ENCODE data around the gene STX18. TPM values are rescaled to one million over a fixed set of nuclear protein-coding genes. Genes with fewer than 3 reads are reported as not detected.

STX18 gene
- total RNA-seq, 3 donors from 2014 or later (not counting 1 experiment from before 2014, with no cell fraction given), result 23.1 to 32.8 (median 29.0) TPM

DNA sequence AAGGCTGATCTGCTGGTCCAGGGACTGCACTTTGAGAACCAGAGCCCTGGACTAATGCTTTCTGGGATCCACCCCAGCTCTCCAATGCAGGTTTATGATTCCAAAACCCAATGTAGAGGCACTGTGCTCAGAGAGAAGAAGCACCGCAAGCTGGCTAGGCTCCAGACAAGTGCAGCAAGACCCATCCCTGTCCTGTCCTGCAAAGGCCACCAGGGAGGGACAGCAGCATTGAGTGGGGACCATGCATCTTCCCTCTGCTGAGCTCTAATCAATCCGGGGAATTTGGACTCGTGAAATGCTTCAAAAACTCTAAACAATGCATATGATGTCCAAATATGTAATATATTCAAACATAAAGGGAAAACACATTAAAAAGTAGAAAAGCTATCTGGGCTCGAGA, 165.8 kb downstream of the STX18 start:
- Histone ChIP-seq H3K36me3 (ENCODE audit: control insufficient read depth, insufficient read depth, low read length) (no peaks in the 10 kb centered on the region), H3K4me3 (ENCODE audit: low read length) (no peak overlapping the region), H3K4me1 (ENCODE audit: control insufficient read depth, insufficient read depth, low read length) (no peaks in the 10 kb centered on the region), H3K27ac (ENCODE audit: low read length) (no peak overlapping the region), H3K9me3 (ENCODE audit: control insufficient read depth, insufficient read depth, low read length) (no peaks in the 10 kb centered on the region), H3K27me3 (ENCODE audit: control insufficient read depth, insufficient read depth, low read length) (no peaks in the 10 kb centered on the region)
- no peaks in the 10 kb centered on the region for H3K4me1 Mint-ChIP-seq
- H3K9me3 Mint-ChIP-seq, result peaks cover 2 to 3% of the 10 kb centered on the region in 2 donors
- H3K27me3 Mint-ChIP-seq (ENCODE audit: low read depth in 2 of 2), result peaks cover 22 to 23% of the 10 kb centered on the region in 2 donors
- DNase-seq, result no peak
- no peak overlapping the region for H3K27ac Mint-ChIP-seq
- no peak overlapping the region for H3K4me3 Mint-ChIP-seq
- ATAC-seq, result no peak
- TF ChIP-seq, protein P1, sequence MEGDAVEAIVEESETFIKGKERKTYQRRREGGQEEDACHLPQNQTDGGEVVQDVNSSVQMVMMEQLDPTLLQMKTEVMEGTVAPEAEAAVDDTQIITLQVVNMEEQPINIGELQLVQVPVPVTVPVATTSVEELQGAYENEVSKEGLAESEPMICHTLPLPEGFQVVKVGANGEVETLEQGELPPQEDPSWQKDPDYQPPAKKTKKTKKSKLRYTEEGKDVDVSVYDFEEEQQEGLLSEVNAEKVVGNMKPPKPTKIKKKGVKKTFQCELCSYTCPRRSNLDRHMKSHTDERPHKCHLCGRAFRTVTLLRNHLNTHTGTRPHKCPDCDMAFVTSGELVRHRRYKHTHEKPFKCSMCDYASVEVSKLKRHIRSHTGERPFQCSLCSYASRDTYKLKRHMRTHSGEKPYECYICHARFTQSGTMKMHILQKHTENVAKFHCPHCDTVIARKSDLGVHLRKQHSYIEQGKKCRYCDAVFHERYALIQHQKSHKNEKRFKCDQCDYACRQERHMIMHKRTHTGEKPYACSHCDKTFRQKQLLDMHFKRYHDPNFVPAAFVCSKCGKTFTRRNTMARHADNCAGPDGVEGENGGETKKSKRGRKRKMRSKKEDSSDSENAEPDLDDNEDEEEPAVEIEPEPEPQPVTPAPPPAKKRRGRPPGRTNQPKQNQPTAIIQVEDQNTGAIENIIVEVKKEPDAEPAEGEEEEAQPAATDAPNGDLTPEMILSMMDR (IDR thresholded peaks at IDR 0.05), result no peak
- no peaks in the 10 kb centered on the region for H3K36me3 Mint-ChIP-seq
- intact Hi-C loops (cut with micrococcal nuclease), result no loop called here
- 81% methylated on average over 2 of the region's 4 CpGs for WGBS (ENCODE audit: insufficient coverage)

DNA sequence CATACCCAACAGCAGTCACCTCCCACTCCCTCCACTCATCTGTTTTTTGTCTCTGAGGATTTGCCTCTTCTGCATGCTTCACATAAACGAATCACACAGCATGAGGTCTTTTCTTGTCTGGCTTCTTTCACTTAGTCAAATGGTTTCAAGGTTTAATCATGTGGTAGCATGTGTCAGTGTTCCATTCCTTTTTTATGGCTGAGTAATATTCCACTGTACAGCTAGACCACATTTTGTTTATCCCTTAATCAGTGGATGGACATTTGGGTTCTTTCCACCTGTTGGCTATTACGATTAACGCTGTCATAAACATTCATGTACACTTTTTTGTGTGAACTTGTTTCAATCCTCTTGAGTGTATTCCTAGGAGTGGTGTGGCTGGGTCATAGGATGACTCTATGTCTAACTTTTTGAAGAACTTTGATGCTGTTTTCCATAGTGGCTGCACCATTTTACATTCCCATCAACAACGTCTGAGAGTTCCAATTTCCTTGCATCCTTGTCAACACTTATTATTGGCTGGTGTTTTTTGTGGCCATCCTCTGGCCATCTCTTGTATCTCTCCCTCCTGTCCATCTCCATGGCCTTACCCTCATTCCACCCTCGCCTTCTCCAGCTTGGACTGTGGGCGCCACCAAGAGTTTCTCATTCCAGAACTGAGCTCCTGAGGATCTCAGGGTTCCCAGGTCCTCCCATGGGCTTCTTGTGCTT, 167.3 kb downstream of the STX18 start:
- Histone ChIP-seq H3K9me3 (ENCODE audit: control insufficient read depth, insufficient read depth, low read length) (no peaks in the 10 kb centered on the region), H3K36me3 (ENCODE audit: control insufficient read depth, insufficient read depth, low read length) (no peaks in the 10 kb centered on the region), H3K4me3 (ENCODE audit: low read length) (no peak overlapping the region), H3K27ac (ENCODE audit: low read length) (no peak overlapping the region), H3K4me1 (ENCODE audit: control insufficient read depth, insufficient read depth, low read length) (no peaks in the 10 kb centered on the region), H3K27me3 (ENCODE audit: control insufficient read depth, insufficient read depth, low read length) (no peaks in the 10 kb centered on the region)
- DNase-seq (no peak), ATAC-seq (no peak)
- WGBS (ENCODE audit: insufficient coverage), result 90% methylated on average over 6 of the region's 6 CpGs
- TF ChIP-seq, protein P1 (IDR thresholded peaks at IDR 0.05), result no peak
- H3K9me3 Mint-ChIP-seq, result peaks cover 2 to 3% of the 10 kb centered on the region in 2 donors
- no peak overlapping the region for H3K27ac Mint-ChIP-seq
- no peak overlapping the region for H3K4me3 Mint-ChIP-seq
- no peaks in the 10 kb centered on the region for H3K36me3 Mint-ChIP-seq
- H3K4me1 Mint-ChIP-seq, result no peaks in the 10 kb centered on the region
- H3K27me3 Mint-ChIP-seq (ENCODE audit: low read depth in 2 of 2), result peaks cover 20 to 22% of the 10 kb centered on the region in 2 donors
- intact Hi-C loops (cut with micrococcal nuclease), result no loop called here

Other genes with a start within 250 kb of the STX18 start
- 1 to 10 TPM in 2 of 3 donors, not detected in 1; 1.2 to 5.8 TPM for gene NSG1, start 154.9 kb downstream of the STX18 start, total RNA-seq